BJ (cell line): Measurements from ENCODE around the gene MIGA1. TPM values are rescaled to one million over a fixed set of nuclear protein-coding genes. Genes with fewer than 3 reads are reported as not detected.

Source experiments
- CTCF ChIA-PET: fragments of 350-600 bp; formaldehyde crosslinking; extraction: SDS; loops from one replicate; lab custom pipeline; 2021; ENCODE audit warnings: antibody characterized with exemption, inconsistent platforms; lab: Yijun Ruan, JAX
- POLR2A ChIA-PET: fragments of 300-600 bp; sonication (Branson Sonifier 250); formaldehyde crosslinking; extraction: SDS; loops from one replicate; lab custom pipeline; 2021; ENCODE audit warnings: antibody characterized with exemption; lab: Charles Lee
- DNase-seq: peaks from one replicate; pipeline ENCODE4 v3.0.0-alpha.2; 2011; ENCODE audit warnings: low read depth
- H3K27me3 ChIP-seq: 2 replicates; pipeline ENCODE4 v1.6.0; 2011; ENCODE audit warnings: low read length; ENCODE audit not compliant: control insufficient read depth, insufficient read depth
- H3K36me3 ChIP-seq: 2 replicates; pipeline ENCODE4 v1.5.1; 2011; ENCODE audit warnings: low read length; ENCODE audit not compliant: control insufficient read depth, insufficient read depth
- H3K4me3 ChIP-seq: 2 replicates; pipeline ENCODE4 v1.5.1; 2011; ENCODE audit warnings: low read depth, mild to moderate bottlenecking, control low read depth, low read length
- CTCF ChIP-seq: IDR thresholded peaks from 2 replicates; pipeline ENCODE4 v1.5.1; 2011; ENCODE audit warnings: low read depth, mild to moderate bottlenecking, control low read depth, inconsistent platforms, low read length, moderate library complexity; ENCODE audit not compliant: insufficient read depth
- polyA minus RNA-seq: library from RNA; depleted of rRNA, polyadenylated mRNA; stranded (reverse); fragments of >200 nt; gene quantifications from 2 replicates; pipeline ENCODE4 v1.2.3, GENCODE V29; 2011; rRNA and poly(A)+ RNA removed
- polyA plus RNA-seq: library from polyadenylated mRNA; depleted of rRNA; stranded (reverse); fragments of >200 nt; gene quantifications from 2 replicates; pipeline ENCODE4 v1.2.3, GENCODE V29; 2011; rRNA removed

MIGA1 gene
- polyA plus RNA-seq (3.3 and 7.1 TPM in 2 replicates), polyA minus RNA-seq (6.8 TPM in 2 replicates)

GRCh38 chr1:77779529-77780281 is at the start of gene MIGA1:
TSS of gene MIGA1 (plus strand) at chr1:77779649. CDS start at chr1:77783253, 3,604 bp downstream.
- H3K36me3 ChIP-seq, result peaks cover 3% of the 10 kb centered on the region
- POLR2A ChIA-PET, result interaction anchor here (0.6 to 0.7 kb wide), 4 partner anchors 60 to 224 kb away, joined by 3 to 19 read pairs (median 10); no protein-coding TSS in a partner anchor

GRCh38 chr1:77732090-77732489 is 47.4 kb upstream of the MIGA1 start:
- POLR2A ChIA-PET, result no interaction called here
- H3K27me3 ChIP-seq, result no peaks in the 10 kb centered on the region

More at GRCh38 chr1:77779529-77780281, at the start of gene MIGA1:
- Histone ChIP-seq H3K4me3 (peak within 1 kb of the TSS; percentile 94), H3K27me3 (no peaks in the 10 kb centered on the region)
- TF ChIP-seq CTCF, result no peak
- CTCF ChIA-PET, result interaction anchor here (0.7 kb wide), 1 partner anchor 334 kb away, joined by 3 read pairs; no protein-coding TSS in a partner anchor
- DNase-seq, result no peak

GRCh38 chr1:77739235-77739634 is 40.2 kb upstream of the MIGA1 start:
- TF ChIP-seq CTCF, result no peak
- Histone ChIP-seq H3K36me3 (peaks cover 2% of the 10 kb centered on the region; the same call in 1 of the 2 replicates), H3K4me3 (no peak overlapping the region), H3K27me3 (no peaks in the 10 kb centered on the region)
- CTCF ChIA-PET, result interaction anchor here (0.6 kb wide), 1 partner anchor 10 kb away, joined by 3 read pairs; no protein-coding TSS in a partner anchor
- no peak for DNase-seq
- POLR2A ChIA-PET, result no interaction called here

More at GRCh38 chr1:77732090-77732489, 47.4 kb upstream of the MIGA1 start:
- DNase-seq, result no peak
- CTCF ChIA-PET, result no interaction called here
- Histone ChIP-seq H3K4me3 (no peak overlapping the region), H3K36me3 (no peaks in the 10 kb centered on the region)
- no peak for TF ChIP-seq CTCF

- ChIA-PET CTCF (interaction anchor here (0.6 kb wide), 1 partner anchor 80 kb away, joined by 3 read pairs; no protein-coding TSS in a partner anchor), POLR2A (no interaction called here)
- no peak for DNase-seq
- H3K36me3 ChIP-seq, result peaks cover 5% of the 10 kb centered on the region; the same call in 1 of the 2 replicates
- H3K4me3 ChIP-seq, result no peak overlapping the region
- H3K27me3 ChIP-seq, result no peaks in the 10 kb centered on the region
- no peak for TF ChIP-seq CTCF
These were observed 38.1 kb upstream of the MIGA1 start for GRCh38 chr1:77741316-77741715.

GRCh38 chr1:77742011-77742555 is 37.4 kb upstream of the MIGA1 start:
- ChIA-PET CTCF (interaction anchor here (0.6 kb wide), 1 partner anchor 209 kb away, joined by 3 read pairs; no protein-coding TSS in a partner anchor), POLR2A (no interaction called here)
- Histone ChIP-seq H3K36me3 (peaks cover 5% of the 10 kb centered on the region; the same call in 1 of the 2 replicates), H3K4me3 (no peak overlapping the region), H3K27me3 (no peaks in the 10 kb centered on the region)
- no peak for TF ChIP-seq CTCF
- DNase-seq, result no peak
